ENCODE data around the gene TRAF2.
A peak's percentile ranks its signal among the peaks of the same experiment; 100 is the strongest.

DNA sequence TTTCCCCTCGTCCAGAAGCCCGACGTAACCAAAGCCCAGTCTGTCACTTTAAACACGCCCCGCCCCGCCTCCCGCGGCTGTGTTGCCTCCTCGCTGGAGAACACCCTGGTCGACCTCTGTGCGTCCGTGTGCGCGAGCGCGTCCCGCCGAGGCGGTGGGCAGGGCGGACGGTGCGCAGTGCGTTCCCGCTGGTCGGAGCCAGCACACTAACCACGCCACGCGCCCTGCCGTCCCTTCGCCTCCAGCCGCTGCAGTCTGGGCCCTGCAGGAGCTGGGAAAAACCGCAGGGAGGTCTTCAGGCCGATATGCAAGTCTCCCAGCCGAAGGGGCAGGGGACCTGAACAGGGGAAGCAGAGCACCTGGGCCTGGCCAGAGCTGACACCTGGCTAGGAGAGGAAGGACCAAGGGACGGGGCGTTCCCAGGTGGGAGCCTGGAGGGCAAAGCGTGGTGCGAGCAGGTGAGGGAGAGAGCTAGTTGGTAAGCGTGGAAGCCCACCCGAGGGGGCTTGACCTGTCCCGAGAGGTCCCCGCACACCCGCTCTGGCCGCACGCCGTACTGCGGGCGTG, 38.4 kb upstream of the TRAF2 start:
- TF ChIP-seq POLR2AphosphoS5 (IDR thresholded peaks at IDR 0.05; ENCODE audit: borderline replicate concordance, low read depth, low read length): peak; percentile 34; the same call in 1 of the 2 replicates
- no peak for TF ChIP-seq EZH2 (IDR thresholded peaks at IDR 0.05)

Data from SK-N-MC (cell line).